ENCODE results near the gene PRB4.
"Not testable (repeated sequence)": the region's sequence is repeated elsewhere in the genome, so short reads cannot be mapped to it uniquely, and the experiment has no call there.

The PRB4 gene

GRCh38 chr12:11310336-11310735 is at the start of gene PRB4:
PRB4 (minus strand) TSS chr12:11310436; CDS start chr12:11310398, 38 bp downstream.
- no peak for DNase-seq

GRCh38 chr12:11351736-11352135 is 41.5 kb upstream of the PRB4 start:
- DNase-seq, result not testable (repeated sequence)

GRCh38 chr12:11348439-11348838 is 38.2 kb upstream of the PRB4 start:
- DNase-seq, result no peak

DNA sequence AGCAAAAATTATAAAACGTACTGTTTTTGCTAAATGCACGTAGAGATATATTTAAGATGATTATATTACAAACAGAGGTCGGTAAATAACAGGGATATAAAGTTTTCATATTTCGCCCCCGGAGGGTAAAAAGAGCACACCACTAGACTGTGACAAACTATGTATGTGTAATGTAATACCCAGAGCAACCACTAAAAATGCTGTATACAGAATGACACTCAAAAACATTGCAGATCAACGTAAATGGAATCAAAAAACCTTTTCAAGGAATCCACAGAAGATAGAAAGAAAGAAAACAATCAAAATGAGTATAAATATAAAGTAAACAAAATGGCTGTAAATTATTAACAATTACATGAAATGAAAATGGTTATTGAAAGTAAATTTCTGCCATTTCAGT is 37.6 kb upstream of the PRB4 start:
- no peak for DNase-seq

- DNase-seq, result no peak
Measured at GRCh38 chr12:11344500-11344899, 34.3 kb upstream of the PRB4 start.

- no peak for DNase-seq
Measured at GRCh38 chr12:11324426-11324825, 14.2 kb upstream of the PRB4 start.

- no peak for DNase-seq
Measured at GRCh38 chr12:11321980-11322379, 11.7 kb upstream of the PRB4 start.

DNA sequence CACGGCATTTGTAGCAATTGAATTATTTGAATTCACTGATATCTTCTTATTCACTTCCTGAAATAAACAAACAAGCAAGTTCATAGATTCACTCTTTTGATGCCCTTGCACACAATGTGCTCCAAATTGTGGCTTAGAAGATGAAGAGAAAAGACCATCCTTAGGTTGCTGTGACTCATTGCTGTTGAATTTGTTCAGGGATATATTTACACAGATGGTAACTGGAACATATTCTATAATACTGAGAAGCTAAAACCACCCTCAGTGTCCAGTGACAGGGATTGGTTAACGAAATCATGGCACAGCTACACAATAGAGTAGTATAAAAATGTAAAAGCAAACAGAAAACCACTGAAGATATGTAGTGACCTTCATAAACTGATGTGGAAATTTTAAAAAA is 3.1 kb downstream of the PRB4 start:
- DNase-seq, result no peak

DNA sequence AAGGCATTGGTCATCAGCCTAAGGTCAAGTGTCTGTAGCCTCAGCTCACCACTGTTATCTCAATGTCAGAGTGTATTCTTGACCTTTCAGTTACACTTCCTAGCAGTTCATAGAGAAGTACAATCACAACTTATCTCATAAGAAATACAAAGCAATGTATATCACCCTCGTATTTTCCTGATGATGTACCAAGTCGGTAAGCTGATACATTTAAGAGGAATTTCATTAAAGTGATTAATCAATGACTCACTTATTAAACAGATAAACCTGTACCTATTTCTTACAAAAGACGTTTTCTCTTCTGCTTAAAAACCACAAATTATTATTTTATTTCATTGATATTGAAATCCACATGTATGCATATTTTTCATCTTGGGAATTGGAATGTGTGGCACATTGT is 36.8 kb downstream of the PRB4 start:
- DNase-seq, result no peak

- no peak for DNase-seq
Measured at GRCh38 chr12:11269607-11270006, 40.6 kb downstream of the PRB4 start, which contains the start of gene PRB3. PRB3 (minus strand) TSS chr12:11269707; CDS start chr12:11269669, 38 bp downstream.

DNA sequence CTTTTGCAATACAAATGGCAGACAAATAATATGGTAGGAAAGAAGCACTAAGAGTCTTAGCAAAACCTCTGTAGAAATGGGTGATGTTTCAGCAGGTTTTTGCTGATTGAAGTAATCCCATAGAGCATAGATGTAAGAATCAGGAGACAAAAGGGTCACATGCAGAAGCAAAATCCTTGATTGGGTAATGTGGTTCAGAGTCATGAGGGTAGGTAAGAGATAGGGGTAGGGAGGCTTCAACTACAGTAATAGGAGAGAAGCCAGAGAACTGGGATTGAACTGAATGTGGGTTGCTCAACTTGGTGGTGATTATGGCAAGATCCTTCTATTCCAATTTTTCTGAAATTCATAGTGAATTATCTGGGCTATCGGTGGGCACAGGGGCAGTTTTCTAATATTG is 45.7 kb downstream of the PRB4 start:
- no peak for DNase-seq
